ENCODE data around the gene TMEM170A. TPM values are rescaled to one million over a fixed set of nuclear protein-coding genes. Genes with fewer than 3 reads are reported as not detected.

The TMEM170A gene
- total and polyA plus RNA-seq, 2 donors (not counting 1 experiment from before 2014, with no cell fraction given), result 21.8 to 37.9 TPM

GRCh38 chr16:75401691-75402090 lies 62.8 kb downstream of the TMEM170A start:
- H4K20me1 ChIP-seq (ENCODE audit: control insufficient read depth, insufficient read depth, low read length, poor library complexity, severe bottlenecking), result peaks cover 11% of the 10 kb centered on the region
- H3K79me2 ChIP-seq (ENCODE audit: control insufficient read depth, insufficient read depth, low read length), result no peaks in the 10 kb centered on the region
- no peak for DNase-seq
- no peak overlapping the region for H3K4me2 ChIP-seq (replicated peaks; ENCODE audit: low read depth, low read length, poor library complexity, severe bottlenecking)
- H3K27ac Mint-ChIP-seq, result no peak overlapping the region
- no peak for ATAC-seq (ENCODE audit: low read depth)
- H3K4me3 ChIP-seq (ENCODE audit: control extremely low read depth in 1 of 5, extremely low read depth in 1 of 5, insufficient read depth in 1 of 5, low read depth in 2 of 5, low read length in 4 of 5), result no peak overlapping the region
- ChIA-PET CTCF (interaction anchor here (0.6 to 7.6 kb wide), 15 partner anchors 10 to 804 kb away, joined by 3 to 96 read pairs (median 4); partner anchors contain the start of gene TMEM170A), POLR2A (no interaction called here)
- no peak overlapping the region for H3K4me3 Mint-ChIP-seq
- H3K4me1 Mint-ChIP-seq, result no peaks in the 10 kb centered on the region
- no peak overlapping the region for H2AFZ ChIP-seq (ENCODE audit: insufficient read depth, low read depth, low read length, poor library complexity, severe bottlenecking)
- no peak overlapping the region for H3K27ac ChIP-seq (ENCODE audit: low read length in 2 of 2)
- no peaks in the 10 kb centered on the region for H3K4me1 ChIP-seq (ENCODE audit: control insufficient read depth in 2 of 2, insufficient read depth in 2 of 2, low read length in 2 of 2)
- H3K27me3 Mint-ChIP-seq, result no peaks in the 10 kb centered on the region
- H3K9me3 ChIP-seq (ENCODE audit: control extremely low read depth in 1 of 3, control insufficient read depth in 2 of 3, insufficient read depth in 1 of 3, low read length in 2 of 3), result no peaks in the 10 kb centered on the region
- peaks cover 0 to 2% of the 10 kb centered on the region in 2 experiments for H3K36me3 ChIP-seq (replicated peaks in 1 of 2; ENCODE audit: control extremely low read depth in 1 of 2, control insufficient read depth in 1 of 2, extremely low read depth in 1 of 2, insufficient read depth in 2 of 2, low read length in 1 of 2)
- no peaks in the 10 kb centered on the region for H3K9me3 Mint-ChIP-seq (ENCODE audit: insufficient read depth)
- H3K27me3 ChIP-seq (replicated peaks in 1 of 4; ENCODE audit: control extremely low read depth in 1 of 4, control insufficient read depth in 3 of 4, insufficient read depth in 4 of 4, low read length in 3 of 4), result no peaks in the 10 kb centered on the region
- intact Hi-C loops (cut with micrococcal nuclease), result no loop called here
- no peak overlapping the region for H3K9ac ChIP-seq (ENCODE audit: low read length)
- TF ChIP-seq EZH2 (IDR thresholded peaks at IDR 0.05; ENCODE audit: borderline replicate concordance, insufficient read depth, low read depth, low read length, poor library complexity, severe bottlenecking), result no peak
- TF ChIP-seq CTCF (IDR thresholded peaks at IDR 0.05), result no peak

GRCh38 chr16:75398333-75398732 lies 66.2 kb downstream of the TMEM170A start:
- Mint-ChIP-seq H3K4me3 (no peak overlapping the region), H3K27me3 (no peaks in the 10 kb centered on the region), H3K27ac (no peak overlapping the region), H3K4me1 (no peaks in the 10 kb centered on the region), H3K9me3 (ENCODE audit: insufficient read depth) (no peaks in the 10 kb centered on the region)
- no peaks in the 10 kb centered on the region for H3K9me3 ChIP-seq (ENCODE audit: control extremely low read depth in 1 of 3, control insufficient read depth in 2 of 3, insufficient read depth in 1 of 3, low read length in 2 of 3)
- no peak overlapping the region for H3K4me2 ChIP-seq (replicated peaks; ENCODE audit: low read depth, low read length, poor library complexity, severe bottlenecking)
- DNase-seq (no peak), ATAC-seq (ENCODE audit: low read depth) (no peak)
- H3K4me3 ChIP-seq (ENCODE audit: control extremely low read depth in 1 of 5, extremely low read depth in 1 of 5, insufficient read depth in 1 of 5, low read depth in 2 of 5, low read length in 4 of 5), result no peak overlapping the region
- no peak overlapping the region for H3K27ac ChIP-seq (ENCODE audit: low read length in 2 of 2)
- peaks cover 0 to 12% of the 10 kb centered on the region in 2 experiments for H3K36me3 ChIP-seq (replicated peaks in 1 of 2; ENCODE audit: control extremely low read depth in 1 of 2, control insufficient read depth in 1 of 2, extremely low read depth in 1 of 2, insufficient read depth in 2 of 2, low read length in 1 of 2)
- intact Hi-C loops (cut with micrococcal nuclease), result no loop called here
- no peak overlapping the region for H2AFZ ChIP-seq (ENCODE audit: insufficient read depth, low read depth, low read length, poor library complexity, severe bottlenecking)
- peaks cover 11% of the 10 kb centered on the region for H4K20me1 ChIP-seq (ENCODE audit: control insufficient read depth, insufficient read depth, low read length, poor library complexity, severe bottlenecking)
- 100% methylated on average over 1 of the region's 1 CpG for WGBS (ENCODE audit: insufficient coverage)
- no peaks in the 10 kb centered on the region for H3K4me1 ChIP-seq (ENCODE audit: control insufficient read depth in 2 of 2, insufficient read depth in 2 of 2, low read length in 2 of 2)
- POLR2A ChIA-PET, result no interaction called here
- H3K79me2 ChIP-seq (ENCODE audit: control insufficient read depth, insufficient read depth, low read length), result no peaks in the 10 kb centered on the region
- CTCF ChIA-PET, result interaction anchor here (1.2 to 2.4 kb wide), 4 partner anchors 11 to 167 kb away, joined by 3 to 7 read pairs (median 4); no protein-coding TSS in a partner anchor
- H3K9ac ChIP-seq (ENCODE audit: low read length), result no peak overlapping the region
- TF ChIP-seq EZH2 (IDR thresholded peaks at IDR 0.05; ENCODE audit: borderline replicate concordance, insufficient read depth, low read depth, low read length, poor library complexity, severe bottlenecking) (no peak), CTCF (IDR thresholded peaks at IDR 0.05) (no peak)
- no peaks in the 10 kb centered on the region for H3K27me3 ChIP-seq (replicated peaks in 1 of 4; ENCODE audit: control extremely low read depth in 1 of 4, control insufficient read depth in 3 of 4, insufficient read depth in 4 of 4, low read length in 3 of 4)

Measured in B cell (primary cell).